ENCODE results near the gene TUSC2. TPM values are rescaled to one million over a fixed set of nuclear protein-coding genes. Genes with fewer than 3 reads are reported as not detected.
A peak's percentile ranks its signal among the peaks of the same experiment; 100 is the strongest.

TUSC2 gene
- total RNA-seq, 1 experiment from 2014 or later, result 34.0 TPM

GRCh38 chr3:50336452-50337174 is 8.6 kb upstream of the TUSC2 start:
- no peaks in the 10 kb centered on the region for H3K27me3 ChIP-seq (ENCODE audit: insufficient read depth, low read length)
- ATAC-seq, result peak; percentile 39
- CTCF ChIA-PET, result interaction anchor here (0.9 to 2.6 kb wide), 13 partner anchors 9 to 275 kb away, joined by 3 to 24 read pairs (median 7); partner anchors contain the start of genes CISH, CYB561D2, GNAI2 and NPRL2
- no peaks in the 10 kb centered on the region; the same call in 1 of the 2 replicates for H4K20me1 ChIP-seq (ENCODE audit: insufficient read depth)
- H3K4me3 ChIP-seq (replicated peaks in 1 of 2; ENCODE audit: low read depth in 1 of 2, low read length in 2 of 2), result peak overlapping the region; percentile 72 to 89
- POLR2A ChIA-PET, result interaction anchor here (0.6 to 3.1 kb wide), 13 partner anchors 9 to 275 kb away, joined by 3 to 25 read pairs (median 4); partner anchors contain the start of genes CISH, CYB561D2, GNAI2 and HYAL2
- peak overlapping the region; percentile 98 for H3K9ac ChIP-seq (ENCODE audit: low read length)
- peaks cover 29 to 65% of the 10 kb centered on the region in 2 experiments for H3K4me1 ChIP-seq (ENCODE audit: control insufficient read depth in 1 of 2, insufficient read depth in 2 of 2, low read length in 2 of 2)
- no peak overlapping the region for H2AFZ ChIP-seq (ENCODE audit: low read depth, low read length, poor library complexity, severe bottlenecking)
- TSS peak; percentile 64 for BruUV-seq (replicated peaks)
- no peak for TF ChIP-seq CTCF (IDR thresholded peaks at IDR 0.05 in 2 of 3, conservative IDR thresholded peaks at IDR 0.05 in 1 of 3; ENCODE audit: borderline replicate concordance in 1 of 3, insufficient read depth in 1 of 3, low read depth in 2 of 3, low read length in 2 of 3)
- no peak for TF ChIP-seq CEBPB (IDR thresholded peaks at IDR 0.05; ENCODE audit: low read depth)
- no peak for TF ChIP-seq ZBTB33 (IDR thresholded peaks at IDR 0.05; ENCODE audit: extremely low read depth, insufficient replicate concordance, low read length)
- no peak for TF ChIP-seq JUND (IDR thresholded peaks at IDR 0.05)
- no peak for TF ChIP-seq TCF7L2 (IDR thresholded peaks at IDR 0.05; ENCODE audit: borderline replicate concordance, extremely low read depth, insufficient read depth, insufficient read length)
- H3K36me3 ChIP-seq (ENCODE audit: control insufficient read depth in 1 of 2, insufficient read depth in 2 of 2, low read length in 2 of 2), result peaks cover 6 to 22% of the 10 kb centered on the region in 2 experiments; a peak in 3 of 4 replicates
- H3K27ac ChIP-seq (ENCODE audit: low read depth, low read length), result peak overlapping the region; percentile 82
- peak overlapping the region; percentile 95 for H3K4me2 ChIP-seq (ENCODE audit: low read length)
- RAD21 ChIA-PET (ENCODE audit: low non-redundant PET in 1 of 2, low total read pairs in 2 of 2, uncharacterized antibody in 2 of 2, unreplicated experiment in 2 of 2), result interaction anchor here (0.9 to 1.6 kb wide), 4 partner anchors 8 to 277 kb away, joined by 3 to 5 read pairs (median 4); partner anchors contain the start of genes HYAL3 (in 1 of the 2), NAA80 (in 1 of the 2) and TUSC2 (in 1 of the 2)
- no peaks in the 10 kb centered on the region for H3K9me3 ChIP-seq (ENCODE audit: control insufficient read depth in 1 of 2, insufficient read depth in 1 of 2, low read depth in 1 of 2, low read length in 2 of 2)
- peaks cover 77% of the 10 kb centered on the region for H3K79me2 ChIP-seq (ENCODE audit: insufficient read depth, low read length)
- intact Hi-C loops (cut with micrococcal nuclease), result no loop called here
- H3K9me2 ChIP-seq (ENCODE audit: insufficient read depth), result no peaks in the 10 kb centered on the region
- no peak for DNase-seq (ENCODE audit: low read depth, low spot score)
